Suprapubic skin (tissue), 4 donors: ENCODE measurements around the gene TBC1D16.

Experiments
- EP300 ChIP-seq: sonication (generic); formaldehyde crosslinking; IDR thresholded peaks from one replicate; pipeline ENCODE4 v1.6.1; 2017; ENCODE audit warnings: antibody characterized with exemption
- POLR2A ChIP-seq, 2 donors: fragments of 450-650 bp; IDR thresholded peaks; one replicate each; pipeline ENCODE4 v1.6.1; 2017; ENCODE audit warnings: antibody characterized with exemption in 2 of 2, mild to moderate bottlenecking in 2 of 2, moderate library complexity in 2 of 2
- POLR2AphosphoS5 ChIP-seq, 3 donors: sonication (generic); formaldehyde crosslinking; IDR thresholded peaks; one replicate each; pipeline ENCODE4 v1.6.1; 2017; ENCODE audit warnings: antibody characterized with exemption in 3 of 3
- TF ChIP-seq, protein P1 (sequence below), 2 donors: fragments of 200-600 bp in 1 of 2; fragments of 450-650 bp in 1 of 2; sonication (generic) in 1 of 2; IDR thresholded peaks; one replicate each; pipeline ENCODE4 v1.5.1; 2016 to 2019; ENCODE audit warnings: antibody characterized with exemption in 2 of 2, mild to moderate bottlenecking in 1 of 2, moderate library complexity in 1 of 2

DNA sequence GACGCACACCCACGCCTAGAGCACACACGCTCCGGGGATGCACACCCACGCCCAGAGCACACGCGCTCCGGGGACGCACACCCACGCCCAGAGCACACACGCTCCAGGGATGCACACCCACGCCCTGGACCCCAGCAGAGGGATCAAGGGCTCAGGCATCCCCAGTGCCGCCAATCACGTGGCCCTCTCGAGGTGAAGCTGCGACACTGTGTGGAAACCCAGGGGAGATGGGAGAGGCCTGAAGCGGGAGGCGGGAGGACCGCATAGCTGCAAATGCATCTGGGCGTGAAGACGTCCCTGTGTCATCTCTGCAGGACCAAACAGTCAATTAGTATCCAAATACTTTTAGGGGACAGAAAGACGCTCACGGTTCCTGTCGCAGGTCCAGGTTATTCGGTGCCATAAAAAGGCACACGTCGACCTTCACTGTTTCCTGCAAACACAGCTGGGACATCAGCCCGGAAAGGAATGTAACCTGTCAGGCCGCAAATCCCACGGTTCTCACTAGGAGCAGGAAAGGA, 56.4 kb downstream of the TBC1D16 start:
- TF ChIP-seq, protein P1, sequence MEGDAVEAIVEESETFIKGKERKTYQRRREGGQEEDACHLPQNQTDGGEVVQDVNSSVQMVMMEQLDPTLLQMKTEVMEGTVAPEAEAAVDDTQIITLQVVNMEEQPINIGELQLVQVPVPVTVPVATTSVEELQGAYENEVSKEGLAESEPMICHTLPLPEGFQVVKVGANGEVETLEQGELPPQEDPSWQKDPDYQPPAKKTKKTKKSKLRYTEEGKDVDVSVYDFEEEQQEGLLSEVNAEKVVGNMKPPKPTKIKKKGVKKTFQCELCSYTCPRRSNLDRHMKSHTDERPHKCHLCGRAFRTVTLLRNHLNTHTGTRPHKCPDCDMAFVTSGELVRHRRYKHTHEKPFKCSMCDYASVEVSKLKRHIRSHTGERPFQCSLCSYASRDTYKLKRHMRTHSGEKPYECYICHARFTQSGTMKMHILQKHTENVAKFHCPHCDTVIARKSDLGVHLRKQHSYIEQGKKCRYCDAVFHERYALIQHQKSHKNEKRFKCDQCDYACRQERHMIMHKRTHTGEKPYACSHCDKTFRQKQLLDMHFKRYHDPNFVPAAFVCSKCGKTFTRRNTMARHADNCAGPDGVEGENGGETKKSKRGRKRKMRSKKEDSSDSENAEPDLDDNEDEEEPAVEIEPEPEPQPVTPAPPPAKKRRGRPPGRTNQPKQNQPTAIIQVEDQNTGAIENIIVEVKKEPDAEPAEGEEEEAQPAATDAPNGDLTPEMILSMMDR (IDR thresholded peaks at IDR 0.05) = no peak
- TF ChIP-seq EP300 (no peak), POLR2A (IDR thresholded peaks at IDR 0.05) (no peak), POLR2AphosphoS5 (IDR thresholded peaks at IDR 0.05) (no peak)
